Loucy (cell line): ENCODE measurements around the gene ALPI.

Source experiments
- H2AFZ ChIP-seq: fragments of 200-600 bp; sonication (generic); 2 replicates; pipeline ENCODE4 v1.6.0; 2016; ENCODE audit warnings: antibody characterized with exemption, mild to moderate bottlenecking, low read length, moderate library complexity
- H3F3A ChIP-seq: fragments of 200-600 bp; 2 replicates; pipeline ENCODE4 v1.6.0; 2016; ENCODE audit warnings: antibody characterized with exemption, low read depth, mild to moderate bottlenecking
- H3K27me3 ChIP-seq: fragments of 200-600 bp; sonication (generic); 2 replicates; pipeline ENCODE4 v1.6.1; 2014; ENCODE audit warnings: low read length, mild to moderate bottlenecking; ENCODE audit not compliant: insufficient read depth, poor library complexity, severe bottlenecking
- H3K36me3 ChIP-seq: fragments of 200-600 bp; sonication (generic); 2 replicates; pipeline ENCODE4 v1.6.1; 2016; ENCODE audit warnings: low read length; ENCODE audit not compliant: insufficient read depth
- H3K4me1 ChIP-seq: fragments of 200-600 bp; sonication (generic); 2 replicates; pipeline ENCODE4 v1.5.1; 2014; ENCODE audit warnings: low read length, mild to moderate bottlenecking; ENCODE audit not compliant: insufficient read depth, poor library complexity, severe bottlenecking
- H3K4me2 ChIP-seq: fragments of 200-600 bp; sonication (generic); 2 replicates; pipeline ENCODE4 v1.6.0; 2014; ENCODE audit warnings: antibody characterized with exemption, low read length, low read depth, mild to moderate bottlenecking; ENCODE audit not compliant: poor library complexity, severe bottlenecking
- H3K4me3 ChIP-seq: fragments of 200-600 bp; sonication (generic); 2 replicates; pipeline ENCODE4 v1.5.1; 2014; ENCODE audit warnings: low read length, mild to moderate bottlenecking, mixed read lengths; ENCODE audit not compliant: poor library complexity, severe bottlenecking
- H3K79me2 ChIP-seq: fragments of 200-600 bp; sonication (generic); 2 replicates; pipeline ENCODE4 v1.6.1; 2014; ENCODE audit warnings: low read length; ENCODE audit not compliant: insufficient read depth
- H3K9ac ChIP-seq: fragments of 200-600 bp; sonication (generic); 2 replicates; pipeline ENCODE4 v1.6.0; 2014; ENCODE audit warnings: mild to moderate bottlenecking, low read depth, low read length, moderate library complexity; ENCODE audit not compliant: poor library complexity, severe bottlenecking
- H3K9me2 ChIP-seq: fragments of 200-600 bp; sonication (generic); replicated peaks from 2 replicates; pipeline ENCODE4 v1.6.1; 2016; ENCODE audit warnings: low read depth, low read length, mixed read lengths
- H3K9me3 ChIP-seq: fragments of 200-600 bp; sonication (generic); 2 replicates; pipeline ENCODE4 v1.6.1; 2014; ENCODE audit warnings: mild to moderate bottlenecking, antibody characterized with exemption, low read length, low read depth; ENCODE audit not compliant: insufficient read depth
- H4K20me1 ChIP-seq: fragments of 200-600 bp; sonication (generic); 2 replicates; pipeline ENCODE4 v1.6.0; 2014; ENCODE audit warnings: antibody characterized with exemption, low read length, mild to moderate bottlenecking; ENCODE audit not compliant: insufficient read depth, poor library complexity, severe bottlenecking
- CTCF ChIP-seq: fragments of 200-600 bp; sonication (generic); conservative IDR thresholded peaks from 2 replicates; pipeline ENCODE4 v1.5.1; 2014; ENCODE audit warnings: mild to moderate bottlenecking, antibody characterized with exemption, low read length
- EZH2phosphoT487 ChIP-seq: fragments of 200-600 bp; IDR thresholded peaks from 2 replicates; pipeline ENCODE4 v1.6.1; 2018; ENCODE audit warnings: antibody characterized with exemption, mild to moderate bottlenecking, moderate library complexity, borderline replicate concordance

Gene ALPI

GRCh38 chr2:232494542-232494941, 38.6 kb downstream of the ALPI start:
- Histone ChIP-seq H3K4me1 (no peaks in the 10 kb centered on the region), H3K79me2 (no peaks in the 10 kb centered on the region), H3F3A (no peaks in the 10 kb centered on the region), H3K9me3 (no peaks in the 10 kb centered on the region), H3K4me2 (no peak overlapping the region), H3K9ac (no peak overlapping the region), H3K4me3 (no peak overlapping the region), H3K27me3 (no peaks in the 10 kb centered on the region), H3K9me2 (no peaks in the 10 kb centered on the region), H4K20me1 (no peaks in the 10 kb centered on the region), H3K36me3 (no peaks in the 10 kb centered on the region), H2AFZ (no peak overlapping the region)
- TF ChIP-seq CTCF (no peak), EZH2phosphoT487 (no peak)

DNA sequence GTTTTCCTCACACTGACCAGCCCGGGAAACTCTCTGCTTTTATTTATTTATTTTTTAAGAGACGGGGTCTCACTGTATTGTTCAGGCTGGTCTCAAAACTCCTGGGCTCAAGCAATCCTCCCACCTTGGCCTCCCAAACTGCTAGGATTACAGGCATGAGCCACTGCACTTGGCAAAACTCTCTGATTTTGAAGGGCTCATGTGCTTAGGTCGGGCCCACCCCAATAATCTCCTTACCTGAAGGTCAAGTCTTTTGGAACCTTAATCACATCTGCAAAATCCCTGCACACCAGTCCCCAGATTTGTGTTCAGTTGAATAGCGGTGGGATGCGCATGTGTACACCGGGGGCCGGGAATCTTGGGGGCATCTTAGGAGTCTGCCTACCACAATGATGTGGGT, 39.3 kb downstream of the ALPI start:
- H3K36me3 ChIP-seq: no peaks in the 10 kb centered on the region
- H3K9me2 ChIP-seq: no peaks in the 10 kb centered on the region

DNA sequence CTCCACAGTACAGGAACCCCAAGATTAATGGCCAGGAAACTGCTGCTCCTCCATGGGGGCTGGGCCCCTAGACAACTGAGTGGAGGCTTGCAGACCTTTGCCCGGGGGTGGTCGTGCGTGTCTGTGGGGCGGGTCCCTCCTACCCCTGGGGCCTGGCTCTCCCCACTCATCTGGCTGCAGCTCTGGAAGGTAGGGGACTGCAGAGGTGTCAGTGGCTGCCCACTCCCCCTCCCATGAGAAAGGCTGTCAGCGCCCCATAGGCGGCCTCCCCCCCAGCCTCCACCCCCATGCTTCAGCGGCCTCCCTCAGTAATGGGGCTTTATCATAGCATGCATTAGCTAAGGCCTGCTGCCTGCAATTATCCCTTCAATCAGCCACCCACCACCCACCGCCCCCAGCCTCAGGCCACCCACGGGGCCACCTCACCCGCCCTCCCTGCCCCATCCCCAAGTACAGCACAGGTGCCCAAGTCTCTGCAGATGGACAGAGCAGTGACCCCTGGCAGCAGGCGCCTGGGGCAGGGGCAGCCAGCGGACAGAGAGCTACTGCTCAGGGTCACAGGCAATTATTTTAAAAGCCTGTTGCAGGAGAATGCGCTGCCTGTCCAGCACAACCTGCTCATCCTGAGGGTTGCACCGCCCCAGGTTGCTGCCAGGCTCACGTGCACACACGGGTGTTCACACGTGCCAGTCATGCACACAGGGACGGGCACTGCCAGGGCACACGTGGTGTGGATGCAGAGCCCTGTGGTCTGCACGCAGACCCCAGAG, 40.7 kb downstream of the ALPI start:
- Histone ChIP-seq H3K27me3 (no peaks in the 10 kb centered on the region), H4K20me1 (no peaks in the 10 kb centered on the region), H3K9ac (no peak overlapping the region), H3K4me1 (no peaks in the 10 kb centered on the region), H3K9me2 (no peaks in the 10 kb centered on the region), H2AFZ (no peak overlapping the region), H3K79me2 (no peaks in the 10 kb centered on the region), H3F3A (no peaks in the 10 kb centered on the region), H3K36me3 (no peaks in the 10 kb centered on the region), H3K9me3 (no peaks in the 10 kb centered on the region), H3K4me2 (no peak overlapping the region), H3K4me3 (no peak overlapping the region)
- no peak for TF ChIP-seq CTCF
- no peak for TF ChIP-seq EZH2phosphoT487

More for the DNA sequence above, 39.3 kb downstream of the ALPI start:
- H3K9ac ChIP-seq: no peak overlapping the region
- H3K4me3 ChIP-seq: no peak overlapping the region
- H3F3A ChIP-seq: no peaks in the 10 kb centered on the region
- no peaks in the 10 kb centered on the region for H3K79me2 ChIP-seq
- no peaks in the 10 kb centered on the region for H3K4me1 ChIP-seq
- H3K9me3 ChIP-seq: no peaks in the 10 kb centered on the region
- no peaks in the 10 kb centered on the region for H4K20me1 ChIP-seq
- no peaks in the 10 kb centered on the region for H3K27me3 ChIP-seq
- no peak for TF ChIP-seq CTCF
- TF ChIP-seq EZH2phosphoT487: no peak
- no peak overlapping the region for H2AFZ ChIP-seq
- no peak overlapping the region for H3K4me2 ChIP-seq
